Skeletal muscle tissue (tissue), 4 donors: ENCODE results near the gene GAS2L3. TPM values are rescaled to one million over a fixed set of nuclear protein-coding genes. Genes with fewer than 3 reads are reported as not detected.

Experiments
- H3K27ac ChIP-seq: one replicate; pipeline ENCODE4 v1.7.0; 2013; ENCODE audit warnings: mild to moderate bottlenecking, low read depth, low read length, inconsistent platforms
- H3K27me3 ChIP-seq, 3 donors: one replicate each; pipeline ENCODE4 v1.7.0; 2013; ENCODE audit warnings: low read length in 3 of 3; ENCODE audit not compliant: control insufficient read depth in 3 of 3, insufficient read depth in 3 of 3
- H3K36me3 ChIP-seq, 3 donors: one replicate each; pipeline ENCODE4 v1.7.0; 2013; ENCODE audit warnings: low read length in 3 of 3; ENCODE audit not compliant: control insufficient read depth in 3 of 3, insufficient read depth in 3 of 3
- H3K4me1 ChIP-seq, 3 donors: one replicate each; pipeline ENCODE4 v1.7.0; 2013; ENCODE audit warnings: low read length in 3 of 3, mild to moderate bottlenecking in 3 of 3; ENCODE audit not compliant: control insufficient read depth in 3 of 3, insufficient read depth in 3 of 3
- H3K4me3 ChIP-seq, 3 donors: one replicate each; pipeline ENCODE4 v1.7.0; 2013; ENCODE audit warnings: low read length in 3 of 3
- H3K9ac ChIP-seq, 3 donors: one replicate each; pipeline ENCODE4 v1.7.0; 2013; ENCODE audit warnings: low read length in 3 of 3, mild to moderate bottlenecking in 3 of 3, moderate library complexity in 2 of 3, low read depth in 1 of 3
- H3K9me3 ChIP-seq, 3 donors: one replicate each; pipeline ENCODE4 v1.7.0; 2013; ENCODE audit warnings: low read length in 3 of 3; ENCODE audit not compliant: control insufficient read depth in 3 of 3
- total RNA-seq: library from RNA; depleted of rRNA; stranded (reverse); fragments of >200 nt; gene quantifications from one replicate; pipeline ENCODE4 v1.2.3, GENCODE V29; 2014
- donor health status: Osteomylitis.

Gene GAS2L3
- total RNA-seq, 1 donor from 2014 or later = 19.3 TPM

DNA sequence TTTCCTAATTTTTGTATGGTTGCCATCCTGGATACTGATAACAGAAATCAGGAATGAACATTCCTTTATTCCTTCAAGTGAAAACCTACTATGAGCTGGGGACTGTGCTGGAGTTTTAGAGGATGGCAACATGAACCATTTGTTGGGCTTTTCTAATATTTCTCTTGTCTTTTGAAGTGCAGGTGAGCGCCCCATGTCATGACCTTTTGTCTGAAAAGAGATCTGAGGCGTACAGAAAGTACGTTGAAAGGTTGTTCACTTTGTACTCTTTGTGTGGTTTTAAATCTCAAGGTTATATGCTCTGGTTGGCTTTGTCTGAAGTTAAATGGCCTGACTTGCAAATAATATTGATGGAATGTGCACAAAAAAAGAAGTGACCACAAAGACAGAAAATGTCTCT is 79.0 kb downstream of the GAS2L3 start:
- H3K4me1 ChIP-seq = no peaks in the 10 kb centered on the region

DNA sequence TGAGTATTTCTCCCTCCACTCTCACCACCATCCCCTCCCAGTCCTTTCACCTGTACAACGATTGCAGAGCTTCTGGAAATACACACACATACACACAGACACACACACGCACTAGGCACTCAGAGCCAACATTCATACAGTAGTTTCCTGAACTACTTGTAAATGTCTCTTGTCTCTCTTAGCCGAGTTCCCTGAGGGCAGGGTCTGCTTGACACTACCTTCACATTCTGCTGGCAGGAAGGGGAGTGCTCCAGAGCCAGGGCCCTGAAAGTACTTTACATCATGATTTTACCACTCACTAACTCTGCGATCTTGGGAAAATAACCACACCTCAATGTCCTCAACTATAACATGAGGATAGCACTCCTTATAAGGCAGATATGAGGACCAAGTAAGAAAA is 82.7 kb downstream of the GAS2L3 start:
- Histone ChIP-seq H3K27ac (no peak overlapping the region), H3K4me1 (no peaks in the 10 kb centered on the region), H3K9me3 (peaks cover 0 to 2% (median 0%) of the 10 kb centered on the region in 3 donors), H3K9ac (no peak overlapping the region), H3K4me3 (no peak overlapping the region), H3K27me3 (no peaks in the 10 kb centered on the region), H3K36me3 (no peaks in the 10 kb centered on the region)

More for the DNA sequence above, 79.0 kb downstream of the GAS2L3 start:
- Histone ChIP-seq H3K36me3 (no peaks in the 10 kb centered on the region), H3K27ac (no peak overlapping the region), H3K9ac (no peak overlapping the region), H3K9me3 (peaks cover 0 to 2% (median 0%) of the 10 kb centered on the region in 3 donors), H3K27me3 (peaks cover 0 to 3% (median 0%) of the 10 kb centered on the region in 3 donors), H3K4me3 (no peak overlapping the region)

- no peak overlapping the region for H3K9ac ChIP-seq
- H3K36me3 ChIP-seq = no peaks in the 10 kb centered on the region
- H3K9me3 ChIP-seq = peaks cover 0 to 2% (median 0%) of the 10 kb centered on the region in 3 donors
- H3K27me3 ChIP-seq = no peaks in the 10 kb centered on the region
- no peak overlapping the region for H3K4me3 ChIP-seq
- no peaks in the 10 kb centered on the region for H3K4me1 ChIP-seq
- no peak overlapping the region for H3K27ac ChIP-seq
Observed at GRCh38 chr12:100656856-100657255, 83.4 kb downstream of the GAS2L3 start.

GRCh38 chr12:100661300-100661951 is 87.9 kb downstream of the GAS2L3 start:
- no peak overlapping the region for H3K27ac ChIP-seq
- no peaks in the 10 kb centered on the region for H3K27me3 ChIP-seq
- no peaks in the 10 kb centered on the region for H3K36me3 ChIP-seq
- H3K4me1 ChIP-seq = no peaks in the 10 kb centered on the region
- peaks cover 0 to 2% (median 0%) of the 10 kb centered on the region in 3 donors for H3K9me3 ChIP-seq
- no peak overlapping the region for H3K9ac ChIP-seq
- H3K4me3 ChIP-seq = no peak overlapping the region

DNA sequence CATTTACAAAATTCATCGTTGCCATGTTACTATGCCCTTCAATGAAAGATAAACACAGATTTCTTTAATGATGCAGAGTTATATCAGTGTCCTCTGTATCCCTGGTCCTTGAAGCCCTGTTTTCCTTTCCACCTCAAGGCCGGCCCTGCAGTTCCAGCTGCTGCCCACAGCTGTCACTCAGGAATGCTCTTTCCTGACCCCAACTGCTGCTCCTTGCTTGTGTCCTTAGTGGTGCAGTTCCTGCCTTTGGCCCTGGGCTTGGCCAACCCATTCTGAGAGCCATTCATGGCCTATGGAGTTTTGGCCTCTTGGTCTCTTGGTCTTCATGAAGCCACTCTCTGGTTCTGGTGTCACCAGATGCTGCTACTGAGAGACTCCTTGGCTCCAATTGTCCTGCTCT is 93.1 kb downstream of the GAS2L3 start:
- no peak overlapping the region for H3K9ac ChIP-seq
- no peak overlapping the region for H3K4me3 ChIP-seq
- no peaks in the 10 kb centered on the region for H3K36me3 ChIP-seq
- no peak overlapping the region for H3K27ac ChIP-seq
- H3K4me1 ChIP-seq = no peaks in the 10 kb centered on the region
- H3K27me3 ChIP-seq = no peaks in the 10 kb centered on the region
- H3K9me3 ChIP-seq = no peaks in the 10 kb centered on the region

DNA sequence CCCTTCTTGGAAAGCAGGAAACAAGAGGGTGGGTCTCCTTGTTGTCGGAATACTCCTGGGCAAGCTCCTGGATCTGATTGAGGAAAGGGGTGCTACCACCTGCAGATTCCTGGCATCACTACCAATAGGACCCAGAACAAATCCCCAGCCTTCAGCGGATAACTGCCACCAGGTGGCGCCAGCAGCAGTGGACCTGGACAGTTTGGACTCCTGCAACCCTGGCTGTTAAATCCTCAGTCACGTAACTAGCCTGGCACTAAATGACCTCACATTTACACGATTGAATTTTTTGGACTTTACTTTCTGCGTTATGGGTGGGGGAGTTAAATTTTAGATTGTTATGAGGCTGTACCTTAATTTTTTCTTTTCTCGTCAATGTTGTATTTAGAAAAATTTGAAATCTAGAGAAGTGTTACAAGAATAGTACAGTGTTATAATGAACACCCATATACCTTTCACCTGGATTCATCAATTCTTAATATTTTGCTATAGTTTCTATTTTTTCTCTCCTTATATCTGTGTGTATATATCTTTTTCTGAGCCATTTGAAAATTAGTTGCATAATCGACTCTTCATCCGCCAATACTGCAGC is 95.6 kb downstream of the GAS2L3 start:
- no peaks in the 10 kb centered on the region for H3K27me3 ChIP-seq
- H3K4me1 ChIP-seq = no peaks in the 10 kb centered on the region

GRCh38 chr12:100669922-100670321 is 96.4 kb downstream of the GAS2L3 start:
- Histone ChIP-seq H3K27me3 (no peaks in the 10 kb centered on the region), H3K27ac (no peak overlapping the region), H3K36me3 (no peaks in the 10 kb centered on the region), H3K4me3 (no peak overlapping the region), H3K9me3 (no peaks in the 10 kb centered on the region), H3K4me1 (no peaks in the 10 kb centered on the region), H3K9ac (no peak overlapping the region)

More for the DNA sequence above, 95.6 kb downstream of the GAS2L3 start:
- H3K4me3 ChIP-seq = no peak overlapping the region
- no peaks in the 10 kb centered on the region for H3K9me3 ChIP-seq
- H3K27ac ChIP-seq = no peak overlapping the region
- no peak overlapping the region for H3K9ac ChIP-seq
- no peaks in the 10 kb centered on the region for H3K36me3 ChIP-seq

DNA sequence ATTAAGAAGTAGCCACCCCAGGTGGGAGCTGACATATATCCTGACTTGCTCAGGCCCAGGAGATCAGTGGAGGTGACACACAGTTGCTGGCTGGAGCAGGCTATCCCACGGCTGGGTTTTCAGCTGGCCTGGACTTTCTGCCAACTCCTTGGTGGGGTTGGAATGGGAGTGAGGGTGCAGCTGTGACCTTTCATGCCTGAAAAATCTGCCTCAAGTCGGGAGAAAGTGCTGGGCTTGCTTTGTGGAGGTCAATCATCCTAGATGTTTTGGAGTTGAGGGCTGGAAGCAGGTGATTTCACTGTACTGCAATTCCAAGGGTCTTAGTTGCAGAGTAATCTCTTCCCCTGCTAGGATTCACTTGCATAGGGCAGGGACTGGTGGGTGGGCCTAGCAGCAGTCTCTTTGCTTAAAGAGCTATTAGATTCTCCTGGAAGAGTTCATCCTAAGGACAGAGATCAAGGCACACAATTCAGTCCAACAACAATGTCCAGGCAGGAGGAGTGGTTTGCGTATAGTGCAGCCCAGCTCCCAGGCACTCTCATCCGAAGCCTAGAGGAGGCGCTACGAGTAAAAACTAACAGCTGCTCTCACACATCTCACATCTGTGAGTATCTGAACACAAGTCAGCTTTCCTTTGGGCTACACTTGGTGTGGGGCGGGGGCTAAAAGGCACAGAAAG is 98.1 kb downstream of the GAS2L3 start:
- no peaks in the 10 kb centered on the region for H3K36me3 ChIP-seq
- no peak overlapping the region for H3K9ac ChIP-seq
- H3K9me3 ChIP-seq = no peaks in the 10 kb centered on the region
- H3K27me3 ChIP-seq = no peaks in the 10 kb centered on the region
- H3K4me1 ChIP-seq = no peaks in the 10 kb centered on the region
- no peak overlapping the region for H3K27ac ChIP-seq
- H3K4me3 ChIP-seq = no peak overlapping the region

- Histone ChIP-seq H3K4me3 (no peak overlapping the region), H3K9me3 (no peaks in the 10 kb centered on the region), H3K36me3 (no peaks in the 10 kb centered on the region), H3K9ac (no peak overlapping the region), H3K27me3 (no peaks in the 10 kb centered on the region), H3K27ac (no peak overlapping the region), H3K4me1 (no peaks in the 10 kb centered on the region)
Observed at GRCh38 chr12:100672075-100672592, 98.7 kb downstream of the GAS2L3 start.
